H1 (cell line): ENCODE data around the gene SMU1. TPM values are rescaled to one million over a fixed set of nuclear protein-coding genes. Genes with fewer than 3 reads are reported as not detected.

Source experiments
- CBX5 ChIP-seq: fragments of 300-800, 300-1000 bp; sonication (generic); IDR thresholded peaks from 2 replicates; pipeline ENCODE4 v1.7.1; 2016; ENCODE audit warnings: antibody characterized with exemption, low read length, low read depth
- CBX8 ChIP-seq: fragments of 300-800, 300-1000 bp; sonication (generic); IDR thresholded peaks from 2 replicates; pipeline ENCODE4 v1.7.1; 2016; ENCODE audit warnings: low read depth, low read length, borderline replicate concordance
- CEBPB ChIP-seq: IDR thresholded peaks from 2 replicates; pipeline ENCODE4 v1.6.1; 2012; ENCODE audit warnings: low read depth, low read length
- CREB1 ChIP-seq: IDR thresholded peaks from 2 replicates; pipeline ENCODE4 v1.6.1; 2012; ENCODE audit warnings: inconsistent platforms
- EP300 ChIP-seq, 2 experiments: IDR thresholded peaks; 1 replicate in 1 of 2; 2 replicates in 1 of 2; pipeline ENCODE4 v1.6.1; 2011 to 2012; ENCODE audit warnings: low read depth in 2 of 2, low read length in 2 of 2, mild to moderate bottlenecking in 2 of 2, borderline replicate concordance in 1 of 2, inconsistent platforms in 1 of 2, moderate library complexity in 1 of 2
- EZH2 ChIP-seq: fragments of 200-600 bp; sonication (generic); IDR thresholded peaks from 2 replicates; pipeline ENCODE4 v1.7.1; 2012; ENCODE audit warnings: low read depth, mild to moderate bottlenecking, moderate library complexity, low read length, inconsistent platforms; ENCODE audit not compliant: severe bottlenecking
- FOSL1 ChIP-seq: IDR thresholded peaks from 2 replicates; pipeline ENCODE4 v1.6.1; 2011; ENCODE audit warnings: mild to moderate bottlenecking, low read depth, low read length, moderate library complexity; ENCODE audit not compliant: insufficient read depth
- JUN ChIP-seq: IDR thresholded peaks from 2 replicates; pipeline ENCODE4 v1.6.1; 2011; ENCODE audit warnings: low read depth, mild to moderate bottlenecking, improper control_type of control experiment, low read length
- JUND ChIP-seq: IDR thresholded peaks from 2 replicates; pipeline ENCODE4 v1.6.1; 2011; ENCODE audit warnings: mild to moderate bottlenecking, improper control_type of control experiment, low read length
- POLR2AphosphoS5 ChIP-seq: IDR thresholded peaks from 2 replicates; pipeline ENCODE4 v1.6.1; 2011; ENCODE audit warnings: low read depth, low read length
- POU5F1 ChIP-seq: IDR thresholded peaks from 2 replicates; pipeline ENCODE4 v1.6.1; 2011; ENCODE audit warnings: low read depth, mild to moderate bottlenecking, low read length, moderate library complexity
- RFX5 ChIP-seq: IDR thresholded peaks from 2 replicates; pipeline ENCODE4 v1.6.1; 2011; ENCODE audit warnings: low read depth, low read length, improper control_type of control experiment, borderline replicate concordance
- SAP30 ChIP-seq: fragments of 300-600 bp; sonication (generic); IDR thresholded peaks from 2 replicates; pipeline ENCODE4 v1.7.1; 2012; ENCODE audit warnings: low read length, moderate library complexity, mild to moderate bottlenecking, inconsistent platforms; ENCODE audit not compliant: insufficient read depth, insufficient replicate concordance
- SP1 ChIP-seq: IDR thresholded peaks from 2 replicates; pipeline ENCODE4 v1.6.1; 2011; ENCODE audit warnings: low read depth, low read length
- SP4 ChIP-seq: IDR thresholded peaks from 2 replicates; pipeline ENCODE4 v1.6.1; 2012; ENCODE audit warnings: low read length, inconsistent platforms
- SRF ChIP-seq: IDR thresholded peaks from 2 replicates; pipeline ENCODE4 v1.6.1; 2011; ENCODE audit warnings: mild to moderate bottlenecking, low read depth, low read length, moderate library complexity
- SUZ12 ChIP-seq: fragments of 200-600 bp; sonication (generic); IDR thresholded peaks from 2 replicates; pipeline ENCODE4 v1.6.1; 2012; ENCODE audit warnings: mild to moderate bottlenecking, inconsistent platforms, low read length, moderate library complexity, mixed read lengths
- TAF1 ChIP-seq: IDR thresholded peaks from 2 replicates; pipeline ENCODE4 v1.6.1; 2011; ENCODE audit warnings: mild to moderate bottlenecking, low read depth, low read length
- TAF7 ChIP-seq: optimal IDR thresholded peaks from 2 replicates; pipeline ENCODE3; 2011; ENCODE audit warnings: low read depth, mild to moderate bottlenecking, inconsistent platforms, low read length, moderate library complexity, borderline replicate concordance
- polyA plus RNA-seq, 7 experiments: library from polyadenylated mRNA; depleted of rRNA in 3 of 7; stranded (reverse) in 5 of 7; unstranded in 2 of 7; fragments of >200 nt in 5 of 7; fragments of 200-250 nt in 2 of 7; gene quantifications; 1 replicate in 5 of 7; 2 replicates in 1 of 7; 4 replicates in 1 of 7; pipeline versions ENCODE4 v1.2.1 to v1.2.3, GENCODE V29; 2011 to 2013; ENCODE audit warnings: missing spikeins in 2 of 7, mixed read lengths in 2 of 7
- total RNA-seq: library from RNA; stranded (reverse); fragmentation: NEBNext Ultra II Directional; extraction: Animal tissue kit (Norgen Biotek cat#: 25700); gene quantifications from 2 replicates; pipeline ENCODE4 v1.2.1, GENCODE V29; 2021
- TF ChIP-seq, protein P1 (sequence below), 3 experiments: IDR thresholded peaks; 1 replicate in 2 of 3; 2 replicates in 1 of 3; pipeline versions ENCODE4 v1.5.1 to v1.6.1; 2011; ENCODE audit warnings: low read length in 3 of 3, mild to moderate bottlenecking in 3 of 3, inconsistent platforms in 2 of 3, low read depth in 1 of 3, moderate library complexity in 1 of 3; ENCODE audit not compliant: insufficient read depth in 1 of 3; ENCODE audit errors: control extremely low read depth in 1 of 3
- TF ChIP-seq, protein P2 (sequence below): IDR thresholded peaks from 2 replicates; pipeline ENCODE4 v1.6.1; 2012; ENCODE audit warnings: inconsistent platforms
- TF ChIP-seq, protein P3 (sequence below): IDR thresholded peaks from 2 replicates; pipeline ENCODE4 v1.6.1; 2011; ENCODE audit warnings: low read length, improper control_type of control experiment

SMU1 gene
- total and polyA plus RNA-seq, 2 of the 8 experiments (the other 6 are each of a cell fraction or from before 2014, with no cell fraction given): 8.4 to 26.0 TPM

DNA sequence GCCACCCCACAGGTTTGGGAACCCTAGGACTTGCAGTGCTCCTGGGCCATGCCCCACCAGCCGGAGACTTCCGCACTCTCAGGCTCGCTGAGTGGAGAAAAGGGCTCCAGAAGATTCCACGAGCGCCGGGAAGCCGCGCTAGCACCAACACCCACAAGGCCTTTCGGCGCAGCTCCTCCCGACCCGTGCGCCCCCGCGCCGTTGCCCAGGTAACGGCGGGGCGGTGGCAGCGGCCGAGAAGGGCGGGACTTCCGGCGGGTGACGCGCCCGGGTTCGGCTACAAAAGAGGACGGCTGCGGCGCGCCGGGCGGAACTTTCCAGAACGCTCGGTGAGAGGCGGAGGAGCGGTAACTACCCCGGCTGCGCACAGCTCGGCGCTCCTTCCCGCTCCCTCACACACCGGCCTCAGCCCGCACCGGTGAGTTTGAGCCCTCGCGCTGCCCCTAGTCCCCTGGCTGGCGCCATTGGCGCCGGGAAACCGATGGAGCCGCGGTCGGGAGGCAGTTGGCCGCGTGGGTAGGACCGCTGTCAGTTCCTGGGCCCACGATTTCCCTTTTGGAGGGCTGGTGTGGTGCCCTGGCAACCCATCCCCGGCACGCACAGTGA lies 51.4 kb downstream of the SMU1 start, which contains the start of gene DNAJA1 (continued):
- no peak for TF ChIP-seq EZH2
- TF ChIP-seq, protein P1, sequence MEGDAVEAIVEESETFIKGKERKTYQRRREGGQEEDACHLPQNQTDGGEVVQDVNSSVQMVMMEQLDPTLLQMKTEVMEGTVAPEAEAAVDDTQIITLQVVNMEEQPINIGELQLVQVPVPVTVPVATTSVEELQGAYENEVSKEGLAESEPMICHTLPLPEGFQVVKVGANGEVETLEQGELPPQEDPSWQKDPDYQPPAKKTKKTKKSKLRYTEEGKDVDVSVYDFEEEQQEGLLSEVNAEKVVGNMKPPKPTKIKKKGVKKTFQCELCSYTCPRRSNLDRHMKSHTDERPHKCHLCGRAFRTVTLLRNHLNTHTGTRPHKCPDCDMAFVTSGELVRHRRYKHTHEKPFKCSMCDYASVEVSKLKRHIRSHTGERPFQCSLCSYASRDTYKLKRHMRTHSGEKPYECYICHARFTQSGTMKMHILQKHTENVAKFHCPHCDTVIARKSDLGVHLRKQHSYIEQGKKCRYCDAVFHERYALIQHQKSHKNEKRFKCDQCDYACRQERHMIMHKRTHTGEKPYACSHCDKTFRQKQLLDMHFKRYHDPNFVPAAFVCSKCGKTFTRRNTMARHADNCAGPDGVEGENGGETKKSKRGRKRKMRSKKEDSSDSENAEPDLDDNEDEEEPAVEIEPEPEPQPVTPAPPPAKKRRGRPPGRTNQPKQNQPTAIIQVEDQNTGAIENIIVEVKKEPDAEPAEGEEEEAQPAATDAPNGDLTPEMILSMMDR (IDR thresholded peaks at IDR 0.05; ENCODE audit: control extremely low read depth in 1 of 3, insufficient read depth in 1 of 3, low read depth in 1 of 3, low read length in 3 of 3): no peak
- TF ChIP-seq TAF7: peak; percentile 91
- TF ChIP-seq POU5F1: no peak
- TF ChIP-seq EP300 (IDR thresholded peaks at IDR 0.05; ENCODE audit: borderline replicate concordance in 1 of 2, low read depth in 2 of 2, low read length in 2 of 2): no peak
- TF ChIP-seq JUND: no peak
- TF ChIP-seq SP1: no peak
- no peak for TF ChIP-seq SRF
- TF ChIP-seq, protein P2, sequence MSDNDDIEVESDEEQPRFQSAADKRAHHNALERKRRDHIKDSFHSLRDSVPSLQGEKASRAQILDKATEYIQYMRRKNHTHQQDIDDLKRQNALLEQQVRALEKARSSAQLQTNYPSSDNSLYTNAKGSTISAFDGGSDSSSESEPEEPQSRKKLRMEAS: peak; percentile 14; the same call in 1 of the 2 replicates
- TF ChIP-seq JUN: no peak
- TF ChIP-seq TAF1: peak; percentile 99
- no peak for TF ChIP-seq SAP30
- TF ChIP-seq SP4: no peak
- no peak for TF ChIP-seq RFX5
- no peak for TF ChIP-seq CBX5
- TF ChIP-seq CREB1: peak; percentile 87
- TF ChIP-seq, protein P3, sequence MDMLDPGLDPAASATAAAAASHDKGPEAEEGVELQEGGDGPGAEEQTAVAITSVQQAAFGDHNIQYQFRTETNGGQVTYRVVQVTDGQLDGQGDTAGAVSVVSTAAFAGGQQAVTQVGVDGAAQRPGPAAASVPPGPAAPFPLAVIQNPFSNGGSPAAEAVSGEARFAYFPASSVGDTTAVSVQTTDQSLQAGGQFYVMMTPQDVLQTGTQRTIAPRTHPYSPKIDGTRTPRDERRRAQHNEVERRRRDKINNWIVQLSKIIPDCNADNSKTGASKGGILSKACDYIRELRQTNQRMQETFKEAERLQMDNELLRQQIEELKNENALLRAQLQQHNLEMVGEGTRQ: no peak
- no peak for TF ChIP-seq CEBPB
- no peak for TF ChIP-seq FOSL1
- TF ChIP-seq CBX8: no peak
- peak; percentile 100 for TF ChIP-seq POLR2AphosphoS5
- TF ChIP-seq SUZ12: no peak
